ENCODE results near the gene PRSS12. TPM values are rescaled to one million over a fixed set of nuclear protein-coding genes. Genes with fewer than 3 reads are reported as not detected.
"Not testable (repeated sequence)": the region's sequence is repeated elsewhere in the genome, so short reads cannot be mapped to it uniquely, and the experiment has no call there.

Gene PRSS12
- polyA plus RNA-seq, 1 experiment = 108 TPM

GRCh38 chr4:118276580-118276979 lies 76.2 kb downstream of the PRSS12 start:
- H3K4me3 ChIP-seq (ENCODE audit: low read depth, low read length) = no peak overlapping the region
- POLR2A ChIA-PET = no interaction called here
- DNase-seq (ENCODE audit: low read depth) = no peak
- CTCF ChIA-PET = no interaction called here
- no peaks in the 10 kb centered on the region; the same call in 1 of the 2 replicates for H3K27me3 ChIP-seq (ENCODE audit: control insufficient read depth, insufficient read depth, low read length)
- no peak for TF ChIP-seq CTCF (IDR thresholded peaks at IDR 0.05; ENCODE audit: insufficient read depth, low read depth, low read length)
- H3K36me3 ChIP-seq (ENCODE audit: control insufficient read depth, insufficient read depth, low read length) = peaks cover 2% of the 10 kb centered on the region; the same call in 1 of the 2 replicates

- no peak for DNase-seq (ENCODE audit: low read depth)
- ChIA-PET CTCF (interaction anchor here (0.9 kb wide), 1 partner anchor 15 kb away, joined by 3 read pairs; no protein-coding TSS in a partner anchor), POLR2A (no interaction called here)
- Histone ChIP-seq H3K27me3 (ENCODE audit: control insufficient read depth, insufficient read depth, low read length) (no peaks in the 10 kb centered on the region; the same call in 1 of the 2 replicates), H3K36me3 (ENCODE audit: control insufficient read depth, insufficient read depth, low read length) (no peaks in the 10 kb centered on the region), H3K4me3 (ENCODE audit: low read depth, low read length) (no peak overlapping the region)
- TF ChIP-seq CTCF (IDR thresholded peaks at IDR 0.05; ENCODE audit: insufficient read depth, low read depth, low read length) = no peak
These were observed 79.2 kb downstream of the PRSS12 start for GRCh38 chr4:118273642-118274041.

GRCh38 chr4:118271788-118272187 lies 81.0 kb downstream of the PRSS12 start:
- POLR2A ChIA-PET = no interaction called here
- CTCF ChIA-PET = interaction anchor here (1.4 kb wide), 1 partner anchor 89 kb away, joined by 3 read pairs; no protein-coding TSS in a partner anchor
- no peak for DNase-seq (ENCODE audit: low read depth)
- Histone ChIP-seq H3K27me3 (ENCODE audit: control insufficient read depth, insufficient read depth, low read length) (no peaks in the 10 kb centered on the region; the same call in 1 of the 2 replicates), H3K36me3 (ENCODE audit: control insufficient read depth, insufficient read depth, low read length) (no peaks in the 10 kb centered on the region), H3K4me3 (ENCODE audit: low read depth, low read length) (no peak overlapping the region)
- TF ChIP-seq CTCF (IDR thresholded peaks at IDR 0.05; ENCODE audit: insufficient read depth, low read depth, low read length) = no peak

- Histone ChIP-seq H3K4me3 (ENCODE audit: low read depth, low read length) (no peak overlapping the region), H3K36me3 (ENCODE audit: control insufficient read depth, insufficient read depth, low read length) (no peaks in the 10 kb centered on the region), H3K27me3 (ENCODE audit: control insufficient read depth, insufficient read depth, low read length) (no peaks in the 10 kb centered on the region; the same call in 1 of the 2 replicates)
- DNase-seq (ENCODE audit: low read depth) = no peak
- TF ChIP-seq CTCF (IDR thresholded peaks at IDR 0.05; ENCODE audit: insufficient read depth, low read depth, low read length) = peak; percentile 40
- ChIA-PET POLR2A (no interaction called here), CTCF (interaction anchor here (0.8 kb wide), 2 partner anchors 13 to 81 kb away, joined by 3 read pairs; no protein-coding TSS in a partner anchor)
These were observed 82.3 kb downstream of the PRSS12 start for GRCh38 chr4:118270492-118270891.

- no peak for DNase-seq (ENCODE audit: low read depth)
- no peak for TF ChIP-seq CTCF (IDR thresholded peaks at IDR 0.05; ENCODE audit: insufficient read depth, low read depth, low read length)
- CTCF ChIA-PET = no interaction called here
- POLR2A ChIA-PET = no interaction called here
- no peak overlapping the region for H3K4me3 ChIP-seq (ENCODE audit: low read depth, low read length)
- H3K36me3 ChIP-seq (ENCODE audit: control insufficient read depth, insufficient read depth, low read length) = no peaks in the 10 kb centered on the region
- H3K27me3 ChIP-seq (ENCODE audit: control insufficient read depth, insufficient read depth, low read length) = no peaks in the 10 kb centered on the region
These were observed 84.0 kb downstream of the PRSS12 start for GRCh38 chr4:118268780-118269179.

GRCh38 chr4:118266145-118266496 lies 86.7 kb downstream of the PRSS12 start:
- POLR2A ChIA-PET; H3K27me3 ChIP-seq (ENCODE audit: control insufficient read depth, insufficient read depth, low read length); H3K4me3 ChIP-seq (ENCODE audit: low read depth, low read length); H3K36me3 ChIP-seq (ENCODE audit: control insufficient read depth, insufficient read depth, low read length); DNase-seq (ENCODE audit: low read depth): not testable (repeated sequence)
- CTCF ChIA-PET = interaction anchor here (1.2 kb wide), 1 partner anchor 9 kb away, joined by 5 read pairs; no protein-coding TSS in a partner anchor
